NAMALWA (cell line): Measurements from ENCODE around the gene TEX38.
"Not testable (repeated sequence)": the region's sequence is repeated elsewhere in the genome, so short reads cannot be mapped to it uniquely, and the experiment has no call there.

Source experiments
- DNase-seq: peaks from one replicate; pipeline ENCODE4 v3.0.0-alpha.2; 2015; ENCODE audit warnings: low spot score

TEX38 gene

DNA sequence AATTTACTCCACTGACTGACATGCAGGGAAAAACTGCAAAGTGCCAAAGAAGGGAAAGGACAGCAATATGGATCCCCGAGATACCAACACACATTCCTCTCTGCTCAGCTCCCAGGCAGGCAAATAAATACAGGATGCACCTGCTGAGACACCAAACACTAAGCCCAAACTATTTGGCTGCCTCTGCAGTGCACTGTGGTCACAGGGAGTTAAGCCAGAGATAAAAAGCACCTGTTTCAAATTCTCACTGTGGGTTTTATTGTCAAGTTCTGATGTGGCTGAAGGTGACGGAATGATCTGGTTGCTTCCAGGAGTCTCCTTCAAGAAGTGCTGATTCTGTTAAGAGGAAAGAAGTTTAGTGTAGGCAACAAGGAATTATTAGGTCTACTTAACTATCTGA lies 17.7 kb downstream of the TEX38 start:
- DNase-seq: no peak

DNA sequence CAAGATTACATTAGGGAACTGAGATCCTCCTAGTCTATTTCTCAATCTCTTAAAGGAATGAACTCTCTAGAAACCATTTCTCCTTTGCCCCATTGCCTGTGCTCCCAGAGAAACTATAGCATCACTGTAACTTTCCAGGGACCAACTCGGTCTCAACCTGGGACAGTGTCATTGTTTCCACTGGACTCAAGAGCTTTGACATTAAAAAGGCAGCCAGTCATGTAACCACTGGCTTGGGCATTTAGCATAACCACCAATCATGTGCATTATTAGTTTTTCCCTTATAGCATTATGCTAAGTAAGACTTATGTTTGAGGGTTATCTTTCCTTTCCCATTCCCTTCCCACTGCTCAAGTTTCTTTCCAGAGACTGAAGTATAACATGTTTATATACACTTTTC lies 18.2 kb downstream of the TEX38 start:
- no peak for DNase-seq

DNA sequence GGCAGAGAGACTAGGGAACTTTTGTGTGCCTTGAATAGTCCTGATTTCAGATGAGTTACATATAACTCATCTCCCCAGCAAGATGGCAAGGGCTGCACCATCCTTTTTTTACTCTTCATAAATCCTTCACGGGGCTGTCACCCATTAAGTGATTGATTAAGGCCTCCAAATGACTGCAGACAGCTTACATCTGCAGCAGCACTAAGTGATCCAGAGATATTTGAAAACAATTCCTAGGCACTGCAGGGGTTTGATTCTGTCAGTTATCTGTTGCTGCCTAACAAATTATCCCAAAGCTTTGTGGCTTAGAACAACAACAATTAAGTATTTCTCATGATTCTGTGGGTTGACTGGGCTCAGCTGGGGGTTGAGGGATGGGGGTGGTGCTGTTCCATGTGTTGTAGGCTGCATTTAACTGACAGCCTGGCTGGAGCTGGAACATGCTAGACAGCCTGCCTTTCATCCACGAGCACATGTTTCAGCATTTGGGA lies 19.3 kb downstream of the TEX38 start:
- DNase-seq: no peak

GRCh38 chr1:46691997-46692790 lies 20.5 kb downstream of the TEX38 start:
- no peak for DNase-seq

DNA sequence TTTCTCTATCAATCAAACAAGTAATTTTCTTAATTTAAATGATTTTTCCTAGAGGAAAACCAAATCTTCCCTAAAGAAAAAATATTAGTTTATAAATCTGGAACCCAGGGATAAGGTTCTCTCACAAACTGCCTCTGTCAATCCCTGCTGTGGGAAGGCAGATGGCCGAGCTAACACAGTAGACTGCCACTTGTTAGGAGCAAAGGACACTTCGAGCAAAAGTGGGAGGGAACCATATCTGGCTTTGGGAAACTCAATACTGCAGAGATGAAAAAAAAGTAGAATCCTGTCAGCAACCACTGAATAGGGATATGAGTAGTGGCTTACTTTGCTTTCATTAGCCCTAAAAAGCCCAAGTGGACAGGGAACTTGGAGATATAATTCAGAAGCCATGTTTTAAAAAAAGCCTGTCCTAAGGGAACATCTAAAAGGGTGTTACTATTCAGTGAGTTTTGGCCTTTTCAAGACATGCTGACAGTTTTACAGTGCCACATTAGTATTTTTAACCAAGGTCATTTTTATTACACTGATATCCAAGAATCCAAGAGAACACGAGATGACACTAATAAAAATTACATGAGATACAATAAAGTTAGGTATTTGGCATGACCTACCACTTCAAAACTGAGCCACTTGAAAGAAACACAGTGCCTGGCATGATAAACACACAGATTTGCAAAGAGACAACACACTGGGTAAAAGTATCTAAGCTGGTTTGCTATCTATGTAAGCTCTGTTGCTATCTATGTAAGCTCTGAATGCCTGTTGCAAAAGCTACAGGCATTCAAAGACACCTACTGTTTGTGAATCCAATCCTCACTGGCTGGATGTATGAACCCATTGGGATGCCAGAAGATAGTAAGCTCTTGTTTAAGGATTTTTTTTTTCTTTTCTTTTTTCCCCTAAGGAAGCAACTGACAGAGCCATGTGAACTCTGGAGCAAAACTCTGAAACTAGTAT lies 21.4 kb downstream of the TEX38 start:
- DNase-seq: no peak

GRCh38 chr1:46694676-46695075 lies 23.0 kb downstream of the TEX38 start:
- DNase-seq: not testable (repeated sequence)

GRCh38 chr1:46697053-46697452 lies 25.4 kb downstream of the TEX38 start:
- no peak for DNase-seq

DNA sequence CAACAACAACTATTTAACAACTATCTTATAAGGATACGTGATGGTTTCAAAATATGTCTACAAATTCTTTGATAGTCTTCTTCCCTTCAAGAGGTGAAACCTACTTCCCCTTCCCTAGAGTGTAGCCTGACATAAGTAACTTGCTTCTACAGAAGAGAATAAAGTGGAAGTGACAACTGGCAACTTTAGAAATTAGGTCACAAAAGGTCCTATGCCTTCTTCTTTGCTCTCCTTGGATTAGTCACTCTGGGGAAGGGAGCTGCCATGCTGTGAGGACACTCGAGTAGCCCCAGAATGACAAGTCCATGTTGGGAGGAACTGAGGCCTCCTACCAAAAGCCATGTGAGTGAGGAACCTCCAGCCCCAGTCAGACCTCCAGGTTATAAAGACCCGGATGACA lies 28.0 kb downstream of the TEX38 start:
- DNase-seq: no peak

- DNase-seq: no peak
Observed at GRCh38 chr1:46703927-46704641, 32.4 kb downstream of the TEX38 start.

DNA sequence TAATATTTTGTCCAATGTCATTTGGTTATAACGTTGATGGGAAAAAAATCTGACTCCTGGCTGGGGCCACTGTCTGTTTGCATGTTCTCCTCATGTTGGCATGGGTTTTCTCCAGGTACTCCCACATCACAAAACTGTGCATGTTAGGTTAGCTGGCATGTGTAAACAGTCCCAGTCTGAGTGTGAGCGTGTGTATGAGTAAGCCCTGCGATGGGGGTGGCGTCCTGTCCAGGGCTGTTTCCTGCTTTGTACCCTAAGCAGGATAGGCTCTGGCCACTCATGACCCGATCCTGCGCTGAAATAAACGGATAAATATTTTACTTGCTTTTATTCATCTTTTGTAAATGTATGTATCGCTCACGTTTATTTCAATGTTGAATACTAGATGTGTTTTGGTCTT lies 33.8 kb downstream of the TEX38 start:
- DNase-seq: no peak

DNA sequence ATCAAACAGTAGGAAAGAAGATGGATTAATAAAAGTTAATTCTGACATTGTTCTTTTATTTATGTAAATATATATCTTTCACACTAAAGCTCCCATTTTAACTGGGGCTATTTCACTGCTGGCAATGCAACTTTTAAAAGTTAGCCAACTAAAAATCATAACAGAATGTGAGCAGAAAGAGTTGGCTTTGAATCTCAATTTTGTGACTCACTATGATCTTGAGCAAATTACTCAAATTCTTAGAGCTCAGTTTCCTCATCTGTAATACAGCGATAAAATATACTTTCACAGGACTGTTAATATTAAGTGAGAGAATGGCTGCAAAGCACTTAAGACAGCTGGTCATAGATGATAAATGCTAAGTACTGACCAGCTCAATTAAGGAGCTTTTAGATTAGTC lies 36.5 kb downstream of the TEX38 start:
- DNase-seq: no peak

DNA sequence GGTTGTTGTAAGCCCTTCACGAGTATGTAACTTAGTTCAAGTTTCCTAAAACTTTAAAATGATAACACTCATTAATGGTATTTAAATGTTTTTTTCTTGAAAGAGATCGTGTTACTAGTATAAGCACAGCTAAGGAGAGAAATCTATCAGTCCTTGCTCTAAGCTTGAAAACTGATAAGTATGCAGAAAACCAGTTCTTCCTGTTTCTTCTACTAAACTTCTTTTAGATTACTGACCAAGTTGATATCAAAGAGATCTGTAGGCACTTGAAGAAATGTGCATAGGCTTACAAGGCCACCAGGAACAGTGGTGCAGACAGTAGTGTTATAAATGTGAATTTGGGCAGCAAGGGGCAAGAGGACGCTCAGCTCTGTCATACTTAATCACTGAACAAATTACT lies 43.3 kb downstream of the TEX38 start:
- no peak for DNase-seq

DNA sequence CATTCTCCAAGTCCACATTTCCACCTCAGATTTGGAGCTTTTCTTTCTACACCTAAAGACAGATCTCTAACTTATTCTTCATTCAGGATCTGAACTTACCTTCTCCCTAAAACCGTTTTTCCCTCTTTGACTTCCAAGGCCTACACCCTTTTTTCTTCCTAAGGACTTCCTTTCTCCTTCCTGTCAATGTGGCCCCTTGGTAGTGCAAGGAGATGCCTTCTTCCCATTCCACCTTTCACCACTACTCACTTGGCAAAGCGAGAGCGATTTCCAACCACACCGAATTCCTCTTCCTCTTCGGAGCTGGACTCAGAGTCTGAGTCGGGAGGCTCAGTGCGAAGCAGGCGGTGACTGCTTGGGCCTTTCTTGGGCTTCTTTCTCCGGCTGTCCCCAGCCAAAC lies 46.0 kb downstream of the TEX38 start:
- peak; percentile 6 for DNase-seq

- no peak for DNase-seq
Observed at GRCh38 chr1:46718340-46718726, 46.7 kb downstream of the TEX38 start.

GRCh38 chr1:46718727-46719622 lies 47.3 kb downstream of the TEX38 start, which contains the start of gene EFCAB14:
EFCAB14 (minus strand) TSS chr1:46719114; CDS start chr1:46718087, 1,027 bp downstream.
- DNase-seq: peak; percentile 98

- no peak for DNase-seq
Observed at GRCh38 chr1:46719689-46720088, 48.0 kb downstream of the TEX38 start.

- not testable (repeated sequence) for DNase-seq
Observed at GRCh38 chr1:46720319-46720718, 48.7 kb downstream of the TEX38 start.

DNA sequence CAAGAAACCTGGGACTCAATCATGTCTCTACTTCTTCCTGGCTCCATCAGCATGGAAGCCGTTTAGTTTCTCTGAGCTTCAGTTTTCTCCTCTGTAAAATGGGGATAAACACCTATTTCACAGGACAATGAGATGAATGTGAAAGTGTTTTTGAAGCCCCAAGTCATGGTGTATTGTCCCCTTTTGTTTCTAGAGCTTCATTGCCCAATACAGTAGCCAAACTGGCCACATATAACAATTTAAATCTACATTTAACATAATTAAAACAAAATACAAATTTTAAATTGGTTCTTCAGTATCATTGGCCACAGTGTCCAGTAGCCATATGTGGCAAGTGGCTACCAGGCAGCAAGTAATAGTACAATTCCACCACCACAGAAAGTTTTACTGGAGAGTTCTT lies 49.5 kb downstream of the TEX38 start:
- DNase-seq: no peak

GRCh38 chr1:46721686-46722205 lies 50.1 kb downstream of the TEX38 start:
- DNase-seq: no peak
